HG03457 (cell line): ENCODE results near the gene FANK1.

Source experiments
- ATAC-seq: cut with Tn5 transposase; IDR thresholded peaks from one replicate; pipeline ENCODE4 v1.9.1; 2021; ENCODE audit warnings: moderate number of reproducible peaks; ENCODE audit not compliant: unreplicated experiment

The FANK1 gene

DNA sequence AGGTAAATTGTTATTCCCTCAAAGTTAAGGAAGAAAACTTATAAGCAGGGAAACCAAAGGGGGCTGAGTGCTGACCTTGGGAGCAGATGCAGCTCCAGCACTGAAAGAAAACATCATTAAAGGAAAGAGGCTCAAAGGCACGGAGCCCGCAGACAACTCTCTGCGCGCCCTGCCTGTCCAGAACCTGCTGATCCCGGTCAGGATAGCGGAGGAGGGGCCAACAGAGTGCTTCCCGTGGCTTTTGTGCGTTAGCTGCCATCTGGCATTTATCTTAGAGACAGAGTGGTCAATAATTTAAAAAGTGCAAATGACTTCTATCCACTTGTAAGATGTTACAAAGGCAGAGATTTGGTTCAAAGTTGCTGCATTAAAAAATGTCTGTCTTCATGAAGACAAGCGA is 162.1 kb downstream of the FANK1 start:
- ATAC-seq = no peak
